ENCODE results near the gene TMPRSS11F.

TMPRSS11F gene

DNA sequence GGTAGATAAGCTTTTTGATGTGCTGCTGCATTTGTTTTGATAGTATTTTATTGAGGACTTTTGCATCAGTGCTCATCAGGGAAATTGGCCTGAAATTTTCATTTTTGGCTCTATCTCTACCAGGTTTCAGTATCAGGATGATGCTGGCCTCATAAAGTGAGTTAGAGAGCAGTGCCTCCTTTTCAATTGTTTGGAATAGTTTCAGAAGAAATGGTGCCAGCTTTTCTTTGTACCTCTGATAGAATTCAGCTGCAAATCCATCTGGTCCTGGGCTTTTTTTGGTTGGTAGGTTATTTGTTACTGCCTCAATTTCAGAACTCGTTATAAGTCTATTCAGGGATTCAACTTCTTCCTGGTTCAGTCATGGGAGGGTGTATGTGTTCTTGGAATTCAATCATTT is 15.6 kb upstream of the TMPRSS11F start:
- H3K36me3 ChIP-seq (ENCODE audit: insufficient read depth, low read length): no peaks in the 10 kb centered on the region
- no peak overlapping the region for H3K4me3 ChIP-seq (ENCODE audit: low read length)
- H3K9me3 ChIP-seq (ENCODE audit: low read length): no peaks in the 10 kb centered on the region
- no peak overlapping the region for H2AFZ ChIP-seq (ENCODE audit: low read depth, low read length)
- no peaks in the 10 kb centered on the region for H3K4me1 ChIP-seq (ENCODE audit: insufficient read depth, low read length)
- no peaks in the 10 kb centered on the region for H3K27me3 ChIP-seq (ENCODE audit: insufficient read depth, low read length)

DNA sequence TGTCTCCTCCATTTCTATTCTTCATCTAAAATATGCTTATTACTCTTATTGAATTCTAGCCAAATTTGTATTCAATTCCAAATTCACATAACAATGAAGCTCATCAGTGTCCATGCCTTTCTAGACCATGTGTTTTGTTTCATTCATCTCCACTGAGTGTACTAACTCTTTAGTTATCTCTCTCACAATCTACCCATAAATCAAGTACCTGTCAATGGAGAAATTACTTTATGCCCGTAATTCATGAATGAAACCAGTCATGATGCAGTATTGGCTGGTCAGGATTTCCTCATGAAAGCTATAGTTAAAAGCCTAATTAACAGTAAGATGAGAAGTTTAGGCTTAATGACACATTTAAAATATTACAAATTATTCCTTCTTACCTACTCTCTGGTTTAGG is 12.2 kb upstream of the TMPRSS11F start:
- H3K9me3 ChIP-seq (ENCODE audit: low read length): no peaks in the 10 kb centered on the region
- H3K36me3 ChIP-seq (ENCODE audit: insufficient read depth, low read length): no peaks in the 10 kb centered on the region
- H3K4me3 ChIP-seq (ENCODE audit: low read length): no peak overlapping the region
- H3K27me3 ChIP-seq (ENCODE audit: insufficient read depth, low read length): no peaks in the 10 kb centered on the region
- H2AFZ ChIP-seq (ENCODE audit: low read depth, low read length): no peak overlapping the region
- no peaks in the 10 kb centered on the region for H3K4me1 ChIP-seq (ENCODE audit: insufficient read depth, low read length)

DNA sequence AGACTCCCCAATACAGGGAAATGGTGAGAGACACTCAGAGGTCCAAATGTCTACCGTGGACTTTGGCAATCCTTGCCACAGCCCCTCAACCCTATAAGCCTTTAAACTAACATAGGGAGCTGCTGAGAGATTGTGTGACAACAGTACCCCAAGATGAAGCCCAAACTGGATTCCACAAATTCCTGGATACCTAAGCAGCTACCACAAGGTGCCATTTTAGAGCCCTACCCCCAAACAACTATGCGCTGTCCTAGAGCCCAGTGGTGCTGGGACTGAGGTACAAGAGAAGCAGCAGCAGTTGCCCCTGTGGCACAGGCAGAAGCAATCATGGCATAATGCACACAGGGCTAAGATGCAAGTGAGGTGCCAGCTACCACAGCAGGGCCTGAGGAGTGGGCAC is 2.7 kb upstream of the TMPRSS11F start:
- Histone ChIP-seq H3K4me3 (ENCODE audit: low read length) (no peak overlapping the region), H3K9me3 (ENCODE audit: low read length) (no peaks in the 10 kb centered on the region), H3K27me3 (ENCODE audit: insufficient read depth, low read length) (no peaks in the 10 kb centered on the region), H2AFZ (ENCODE audit: low read depth, low read length) (no peak overlapping the region), H3K36me3 (ENCODE audit: insufficient read depth, low read length) (no peaks in the 10 kb centered on the region), H3K4me1 (ENCODE audit: insufficient read depth, low read length) (no peaks in the 10 kb centered on the region)

GRCh38 chr4:68124262-68124661 is 5.4 kb downstream of the TMPRSS11F start:
- Histone ChIP-seq H3K4me1 (ENCODE audit: insufficient read depth, low read length) (no peaks in the 10 kb centered on the region), H2AFZ (ENCODE audit: low read depth, low read length) (no peak overlapping the region), H3K36me3 (ENCODE audit: insufficient read depth, low read length) (no peaks in the 10 kb centered on the region), H3K9me3 (ENCODE audit: low read length) (no peaks in the 10 kb centered on the region), H3K27me3 (ENCODE audit: insufficient read depth, low read length) (no peaks in the 10 kb centered on the region), H3K4me3 (ENCODE audit: low read length) (no peak overlapping the region)

- Histone ChIP-seq H2AFZ (ENCODE audit: low read depth, low read length) (no peak overlapping the region), H3K27me3 (ENCODE audit: insufficient read depth, low read length) (no peaks in the 10 kb centered on the region), H3K4me1 (ENCODE audit: insufficient read depth, low read length) (no peaks in the 10 kb centered on the region), H3K9me3 (ENCODE audit: low read length) (no peaks in the 10 kb centered on the region), H3K4me3 (ENCODE audit: low read length) (no peak overlapping the region), H3K36me3 (ENCODE audit: insufficient read depth, low read length) (no peaks in the 10 kb centered on the region)
Observed at GRCh38 chr4:68123525-68123924, 6.1 kb downstream of the TMPRSS11F start.

DNA sequence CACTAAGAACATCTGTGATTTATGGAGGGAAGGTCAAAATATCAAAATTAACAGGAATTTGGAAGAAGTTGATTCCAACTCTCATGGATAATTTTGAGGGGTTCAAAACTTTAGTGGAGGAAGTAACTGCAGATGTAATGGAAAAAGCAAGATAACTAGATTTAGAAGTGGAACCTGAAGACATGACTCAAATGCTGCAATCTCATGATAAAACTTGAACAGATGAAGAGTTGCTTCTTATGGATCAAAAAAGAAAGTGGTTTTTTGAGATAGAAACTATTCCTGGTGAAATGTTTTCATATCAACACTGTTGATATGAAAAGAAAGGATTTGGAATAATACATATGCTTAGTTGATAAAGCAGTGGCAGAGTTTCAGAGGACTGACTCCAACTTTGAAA is 9.7 kb downstream of the TMPRSS11F start:
- no peak overlapping the region for H3K4me3 ChIP-seq (ENCODE audit: low read length)
- H3K27me3 ChIP-seq (ENCODE audit: insufficient read depth, low read length): no peaks in the 10 kb centered on the region
- no peaks in the 10 kb centered on the region for H3K4me1 ChIP-seq (ENCODE audit: insufficient read depth, low read length)
- H3K36me3 ChIP-seq (ENCODE audit: insufficient read depth, low read length): no peaks in the 10 kb centered on the region
- no peaks in the 10 kb centered on the region for H3K9me3 ChIP-seq (ENCODE audit: low read length)
- H2AFZ ChIP-seq (ENCODE audit: low read depth, low read length): no peak overlapping the region

GRCh38 chr4:68110441-68110840 is 19.2 kb downstream of the TMPRSS11F start:
- H2AFZ ChIP-seq (ENCODE audit: low read depth, low read length): no peak overlapping the region
- no peaks in the 10 kb centered on the region for H3K36me3 ChIP-seq (ENCODE audit: insufficient read depth, low read length)
- no peaks in the 10 kb centered on the region for H3K4me1 ChIP-seq (ENCODE audit: insufficient read depth, low read length)
- no peak overlapping the region for H3K4me3 ChIP-seq (ENCODE audit: low read length)
- no peaks in the 10 kb centered on the region for H3K27me3 ChIP-seq (ENCODE audit: insufficient read depth, low read length)
- H3K9me3 ChIP-seq (ENCODE audit: low read length): no peaks in the 10 kb centered on the region

GRCh38 chr4:68109868-68110267 is 19.8 kb downstream of the TMPRSS11F start:
- no peaks in the 10 kb centered on the region for H3K27me3 ChIP-seq (ENCODE audit: insufficient read depth, low read length)
- H3K36me3 ChIP-seq (ENCODE audit: insufficient read depth, low read length): no peaks in the 10 kb centered on the region
- H2AFZ ChIP-seq (ENCODE audit: low read depth, low read length): no peak overlapping the region
- no peaks in the 10 kb centered on the region for H3K9me3 ChIP-seq (ENCODE audit: low read length)
- H3K4me3 ChIP-seq (ENCODE audit: low read length): no peak overlapping the region
- no peaks in the 10 kb centered on the region for H3K4me1 ChIP-seq (ENCODE audit: insufficient read depth, low read length)

DNA sequence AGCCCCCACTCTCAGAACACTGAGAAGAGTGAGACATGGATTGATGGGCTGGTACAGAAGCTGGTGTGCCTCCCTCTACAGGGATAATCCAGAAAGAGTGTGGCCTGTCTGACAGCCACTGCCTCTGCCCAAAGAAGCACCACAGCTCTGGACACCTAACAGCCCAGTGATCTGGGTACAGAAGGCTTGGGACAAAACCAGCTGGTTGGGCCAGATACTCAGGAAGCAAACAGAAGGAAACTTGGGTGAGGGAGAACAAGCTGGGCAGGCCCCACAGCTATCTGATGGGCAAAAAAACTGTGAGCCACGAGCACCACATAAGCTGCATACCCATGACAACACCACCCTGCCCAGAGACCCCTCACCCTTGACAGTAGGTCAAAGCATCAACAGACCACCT is 46.9 kb downstream of the TMPRSS11F start:
- Histone ChIP-seq H3K9me3 (ENCODE audit: low read length) (no peaks in the 10 kb centered on the region), H3K4me3 (ENCODE audit: low read length) (no peak overlapping the region)

DNA sequence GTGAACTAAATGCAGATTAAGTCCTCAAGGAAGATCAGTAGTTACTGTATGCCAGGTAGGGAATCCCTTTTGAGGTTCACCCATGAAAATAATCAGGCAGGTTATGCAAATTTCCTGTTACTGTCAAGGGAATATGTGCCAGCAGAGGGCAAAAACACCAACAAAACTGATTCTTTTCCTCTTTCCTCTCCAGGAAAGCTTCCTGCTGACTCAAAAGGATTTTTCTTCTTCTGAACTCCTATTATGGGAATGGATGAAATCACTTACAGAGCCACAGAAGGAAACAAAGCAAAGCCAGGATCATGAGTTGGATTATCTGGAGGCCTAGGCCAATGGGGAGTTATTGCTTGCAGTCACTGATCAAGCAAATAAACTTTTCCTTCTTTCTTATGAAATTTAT is 49.7 kb downstream of the TMPRSS11F start:
- Histone ChIP-seq H3K4me1 (ENCODE audit: insufficient read depth, low read length) (no peaks in the 10 kb centered on the region), H2AFZ (ENCODE audit: low read depth, low read length) (no peak overlapping the region), H3K27me3 (ENCODE audit: insufficient read depth, low read length) (no peaks in the 10 kb centered on the region), H3K36me3 (ENCODE audit: insufficient read depth, low read length) (no peaks in the 10 kb centered on the region), H3K9me3 (ENCODE audit: low read length) (no peaks in the 10 kb centered on the region), H3K4me3 (ENCODE audit: low read length) (no peak overlapping the region)

More for the DNA sequence above, 46.9 kb downstream of the TMPRSS11F start:
- H2AFZ ChIP-seq (ENCODE audit: low read depth, low read length): no peak overlapping the region
- H3K36me3 ChIP-seq (ENCODE audit: insufficient read depth, low read length): no peaks in the 10 kb centered on the region
- H3K27me3 ChIP-seq (ENCODE audit: insufficient read depth, low read length): no peaks in the 10 kb centered on the region
- H3K4me1 ChIP-seq (ENCODE audit: insufficient read depth, low read length): no peaks in the 10 kb centered on the region

- Histone ChIP-seq H2AFZ (ENCODE audit: low read depth, low read length) (no peak overlapping the region), H3K27me3 (ENCODE audit: insufficient read depth, low read length) (no peaks in the 10 kb centered on the region), H3K9me3 (ENCODE audit: low read length) (no peaks in the 10 kb centered on the region), H3K4me1 (ENCODE audit: insufficient read depth, low read length) (no peaks in the 10 kb centered on the region), H3K4me3 (ENCODE audit: low read length) (no peak overlapping the region), H3K36me3 (ENCODE audit: insufficient read depth, low read length) (no peaks in the 10 kb centered on the region)
Observed at GRCh38 chr4:68077737-68078136, 51.9 kb downstream of the TMPRSS11F start.

GRCh38 chr4:68077301-68077700 is 52.4 kb downstream of the TMPRSS11F start:
- H3K27me3 ChIP-seq (ENCODE audit: insufficient read depth, low read length): no peaks in the 10 kb centered on the region

GRCh38 chr4:68076194-68076593 is 53.5 kb downstream of the TMPRSS11F start:
- Histone ChIP-seq H2AFZ (ENCODE audit: low read depth, low read length) (no peak overlapping the region), H3K4me3 (ENCODE audit: low read length) (no peak overlapping the region), H3K27me3 (ENCODE audit: insufficient read depth, low read length) (no peaks in the 10 kb centered on the region), H3K4me1 (ENCODE audit: insufficient read depth, low read length) (no peaks in the 10 kb centered on the region), H3K9me3 (ENCODE audit: low read length) (no peaks in the 10 kb centered on the region), H3K36me3 (ENCODE audit: insufficient read depth, low read length) (no peaks in the 10 kb centered on the region)

More at GRCh38 chr4:68077301-68077700, 52.4 kb downstream of the TMPRSS11F start:
- H3K9me3 ChIP-seq (ENCODE audit: low read length): no peaks in the 10 kb centered on the region
- H3K4me1 ChIP-seq (ENCODE audit: insufficient read depth, low read length): no peaks in the 10 kb centered on the region
- H3K36me3 ChIP-seq (ENCODE audit: insufficient read depth, low read length): no peaks in the 10 kb centered on the region
- no peak overlapping the region for H3K4me3 ChIP-seq (ENCODE audit: low read length)
- no peak overlapping the region for H2AFZ ChIP-seq (ENCODE audit: low read depth, low read length)

DNA sequence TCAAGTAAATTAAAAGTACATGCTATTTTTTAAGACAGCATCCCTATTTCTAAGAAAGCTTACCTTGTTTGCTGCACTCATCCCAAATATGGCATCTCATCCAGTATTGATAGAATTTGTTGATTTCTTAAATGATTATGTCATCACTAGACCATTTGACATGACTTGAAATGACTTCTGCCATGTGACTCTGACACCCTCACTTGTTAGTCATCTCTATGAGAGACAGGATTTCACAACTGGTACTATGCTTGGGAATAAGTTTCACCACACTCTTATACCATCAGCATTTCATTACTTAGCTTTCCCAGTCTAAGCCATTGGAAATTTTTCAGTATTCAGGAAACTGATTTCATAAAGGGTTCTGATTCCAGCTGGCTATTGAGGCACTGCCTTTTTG is 55.3 kb downstream of the TMPRSS11F start:
- Histone ChIP-seq H3K9me3 (ENCODE audit: low read length) (no peaks in the 10 kb centered on the region), H3K36me3 (ENCODE audit: insufficient read depth, low read length) (no peaks in the 10 kb centered on the region), H3K27me3 (ENCODE audit: insufficient read depth, low read length) (no peaks in the 10 kb centered on the region), H3K4me1 (ENCODE audit: insufficient read depth, low read length) (no peaks in the 10 kb centered on the region), H2AFZ (ENCODE audit: low read depth, low read length) (no peak overlapping the region), H3K4me3 (ENCODE audit: low read length) (no peak overlapping the region)

Data from neuron (in vitro differentiated cells).